Heart left ventricle (tissue), 16 donors: Measurements from ENCODE around the gene AMBP. TPM values are rescaled to one million over a fixed set of nuclear protein-coding genes. Genes with fewer than 3 reads are reported as not detected.

Source experiments
- ATAC-seq, 4 donors: fragments of 200-7000 bp; cut with Tn5 transposase; one replicate each; pipeline ENCODE4 v1.9.1; 2020 to 2022; ENCODE audit warnings: moderate library complexity in 4 of 4, mild to moderate bottlenecking in 3 of 4, moderate number of reproducible peaks in 1 of 4
- DNase-seq, 5 donors: peaks; one replicate each; pipeline ENCODE4 v3.0.0-alpha.2; 2020
- H3K27ac ChIP-seq, 12 donors: fragments of 200-600 bp; sonication (generic) in 4 of 12; one replicate each; pipeline versions ENCODE4 v1.5.0 to v1.8.0; 2016 to 2022; ENCODE audit warnings: mild to moderate bottlenecking in 2 of 12
- H3K27me3 ChIP-seq, 9 donors: fragments of 200-600 bp; sonication (generic) in 2 of 9; one replicate each; pipeline versions ENCODE4 v1.5.1 to v1.8.0; 2016 to 2022; ENCODE audit warnings: mild to moderate bottlenecking in 3 of 9
- H3K36me3 ChIP-seq, 9 donors: fragments of 200-600 bp; sonication (generic) in 2 of 9; one replicate each; pipeline versions ENCODE4 v1.5.0 to v1.8.0; 2018 to 2022; ENCODE audit warnings: mild to moderate bottlenecking in 2 of 9
- H3K4me1 ChIP-seq, 12 donors: fragments of 200-600 bp; sonication (generic) in 4 of 12; one replicate each; pipeline versions ENCODE4 v1.5.0 to v1.8.0; 2016 to 2022; ENCODE audit warnings: mild to moderate bottlenecking in 3 of 12
- H3K4me3 ChIP-seq, 12 donors: fragments of 200-600 bp; sonication (generic) in 4 of 12; one replicate each; pipeline versions ENCODE4 v1.5.0 to v1.8.0; 2017 to 2022; ENCODE audit warnings: mild to moderate bottlenecking in 9 of 12, moderate library complexity in 4 of 12
- H3K9me3 ChIP-seq, 12 donors: fragments of 200-600 bp; sonication (generic) in 4 of 12; one replicate each; pipeline versions ENCODE4 v1.5.0 to v1.8.0; 2016 to 2022; ENCODE audit warnings: mild to moderate bottlenecking in 1 of 12
- POLR2A ChIP-seq, 2 donors: fragments of 450-650 bp; IDR thresholded peaks; one replicate each; pipeline ENCODE4 v1.6.1; 2017; ENCODE audit warnings: antibody characterized with exemption in 2 of 2, mild to moderate bottlenecking in 2 of 2, moderate library complexity in 2 of 2
- WGBS, 4 donors: extraction: QIAGEN DNeasy Blood & Tissue Kit in 2 of 4; methylation state at CpG; one replicate each; pipeline versions ENCODE4 v1.1.5 to v1.1.7; 2013 to 2018; 5-methylcytosine and 5-hydroxymethylcytosine counted together
- intact Hi-C, 10 donors: fragments of 100-400 bp; cut with DNase I; formaldehyde crosslinking; loops; one replicate each; pipeline versions ENCODE4 v1.11.1 to v1.14.2; 2022
- polyA plus RNA-seq, 2 donors: library from polyadenylated mRNA; stranded (reverse); fragments of 200-250 nt; gene quantifications; one replicate each; pipeline ENCODE4 v1.2.3, GENCODE V29; 2013
- total RNA-seq, 9 donors: library from RNA; depleted of rRNA in 2 of 9; stranded (reverse); fragments of >200 nt in 2 of 9; fragmentation: NEBNext Ultra II Directional in 3 of 9; extraction: Animal tissue kit (Norgen Biotek cat#: 25700) in 3 of 9; gene quantifications; one replicate each; pipeline versions ENCODE4 v1.1.0 to v1.2.4, GENCODE V29; 2016 to 2023
- TF ChIP-seq, protein P1 (sequence below), 12 donors: fragments of 200-600 bp; sonication (generic) in 4 of 12; IDR thresholded peaks; one replicate each; pipeline versions ENCODE4 v1.5.0 to v1.8.0; 2018 to 2022; ENCODE audit warnings: antibody characterized with exemption in 12 of 12, mild to moderate bottlenecking in 5 of 12
- donor health status: ischemic (EF 13 %, LVEDD 7.1; RV severe dilation, severe dysfunction).
- donor health status: healthy with polysubstance abuse.
- donor health status: DM: no; HTN: yes; CAD: no.
- donor health status: DM: no; HTN: no; CAD: no.
- donor health status: ischemic (EF 25% LVEDD 6.9; RV normal size, moderate dysfunction).
- donor health status: ischemic (EF 25% LVEDD 5.7; RV mildly dilated, moderate dysfunction).
- donor health status: healthy.
- donor health status: DM: yes; HTN: yes; CAD: no.
- donor health status: ischemic (EF 35%, LVEDD 5.7; RV mildly dilated, moderate dysfunction).
- donor health status: nonischemic (EF 11% LVEDD 7.7; RV severe dilation, severe dysfunction).
- donor health status: DM: yes; HTN: yes; CAD: no.
- donor health status: PGD.
- donor health status: ischemic (EF 29% LVEDD 5.4; RV normal size, mild dysfunction).
- donor health status: nonischemic (EF 23%, LVEDD 6.1; RV moderate dilation, normal function).

The AMBP gene
- total and polyA plus RNA-seq, 11 donors, result 0.08 to 0.32 (median 0.20) TPM; not detected in 8

DNA sequence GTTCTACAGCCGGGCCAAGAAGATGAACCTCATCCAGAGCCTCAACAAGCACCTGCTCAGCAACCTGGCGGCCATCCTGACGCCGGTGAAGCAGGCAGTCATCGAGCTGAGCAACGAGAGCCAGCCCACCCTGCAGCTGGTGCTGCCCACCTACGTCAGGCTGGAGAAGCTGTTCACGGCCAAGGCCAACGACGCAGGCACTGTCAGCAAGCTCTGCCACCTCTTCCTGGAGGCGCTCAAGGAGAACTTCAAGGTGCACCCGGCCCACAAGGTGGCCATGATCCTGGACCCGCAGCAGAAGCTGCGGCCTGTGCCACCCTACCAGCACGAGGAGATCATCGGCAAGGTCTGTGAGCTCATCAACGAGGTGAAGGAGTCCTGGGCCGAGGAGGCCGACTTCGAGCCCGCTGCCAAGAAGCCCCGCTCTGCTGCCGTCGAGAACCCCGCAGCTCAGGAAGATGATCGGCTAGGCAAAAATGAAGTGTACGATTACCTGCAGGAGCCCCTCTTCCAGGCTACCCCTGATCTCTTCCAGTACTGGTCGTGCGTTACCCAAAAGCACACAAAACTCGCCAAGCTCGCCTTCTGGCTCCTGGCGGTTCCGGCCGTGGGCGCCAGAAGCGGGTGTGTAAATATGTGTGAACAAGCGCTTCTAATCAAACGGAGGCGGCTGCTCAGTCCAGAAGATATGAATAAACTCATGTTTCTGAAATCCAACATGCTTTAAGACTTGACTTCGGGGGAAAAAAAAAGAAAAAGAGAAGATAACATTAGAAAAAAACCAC, 28.5 kb downstream of the AMBP start:
- H3K9me3 ChIP-seq, result peaks cover 0 to 7% (median 0%) of the 10 kb centered on the region in 12 donors
- ATAC-seq (no peak), DNase-seq (no peak)
- TF ChIP-seq, protein P1, sequence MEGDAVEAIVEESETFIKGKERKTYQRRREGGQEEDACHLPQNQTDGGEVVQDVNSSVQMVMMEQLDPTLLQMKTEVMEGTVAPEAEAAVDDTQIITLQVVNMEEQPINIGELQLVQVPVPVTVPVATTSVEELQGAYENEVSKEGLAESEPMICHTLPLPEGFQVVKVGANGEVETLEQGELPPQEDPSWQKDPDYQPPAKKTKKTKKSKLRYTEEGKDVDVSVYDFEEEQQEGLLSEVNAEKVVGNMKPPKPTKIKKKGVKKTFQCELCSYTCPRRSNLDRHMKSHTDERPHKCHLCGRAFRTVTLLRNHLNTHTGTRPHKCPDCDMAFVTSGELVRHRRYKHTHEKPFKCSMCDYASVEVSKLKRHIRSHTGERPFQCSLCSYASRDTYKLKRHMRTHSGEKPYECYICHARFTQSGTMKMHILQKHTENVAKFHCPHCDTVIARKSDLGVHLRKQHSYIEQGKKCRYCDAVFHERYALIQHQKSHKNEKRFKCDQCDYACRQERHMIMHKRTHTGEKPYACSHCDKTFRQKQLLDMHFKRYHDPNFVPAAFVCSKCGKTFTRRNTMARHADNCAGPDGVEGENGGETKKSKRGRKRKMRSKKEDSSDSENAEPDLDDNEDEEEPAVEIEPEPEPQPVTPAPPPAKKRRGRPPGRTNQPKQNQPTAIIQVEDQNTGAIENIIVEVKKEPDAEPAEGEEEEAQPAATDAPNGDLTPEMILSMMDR (IDR thresholded peaks at IDR 0.05), result no peak
- TF ChIP-seq POLR2A (IDR thresholded peaks at IDR 0.05), result no peak
- H3K27ac ChIP-seq, result no peak overlapping the region
- H3K4me3 ChIP-seq, result no peak overlapping the region
- peaks cover 0 to 38% (median 20%) of the 10 kb centered on the region in 9 donors for H3K36me3 ChIP-seq
- intact Hi-C loops, result no loop called here
- H3K4me1 ChIP-seq, result no peaks in the 10 kb centered on the region
- 96 to 98% (median 97%) methylated on average over 35 to 40 of the region's 40 CpGs for WGBS, 4 donors
- no peaks in the 10 kb centered on the region for H3K27me3 ChIP-seq

DNA sequence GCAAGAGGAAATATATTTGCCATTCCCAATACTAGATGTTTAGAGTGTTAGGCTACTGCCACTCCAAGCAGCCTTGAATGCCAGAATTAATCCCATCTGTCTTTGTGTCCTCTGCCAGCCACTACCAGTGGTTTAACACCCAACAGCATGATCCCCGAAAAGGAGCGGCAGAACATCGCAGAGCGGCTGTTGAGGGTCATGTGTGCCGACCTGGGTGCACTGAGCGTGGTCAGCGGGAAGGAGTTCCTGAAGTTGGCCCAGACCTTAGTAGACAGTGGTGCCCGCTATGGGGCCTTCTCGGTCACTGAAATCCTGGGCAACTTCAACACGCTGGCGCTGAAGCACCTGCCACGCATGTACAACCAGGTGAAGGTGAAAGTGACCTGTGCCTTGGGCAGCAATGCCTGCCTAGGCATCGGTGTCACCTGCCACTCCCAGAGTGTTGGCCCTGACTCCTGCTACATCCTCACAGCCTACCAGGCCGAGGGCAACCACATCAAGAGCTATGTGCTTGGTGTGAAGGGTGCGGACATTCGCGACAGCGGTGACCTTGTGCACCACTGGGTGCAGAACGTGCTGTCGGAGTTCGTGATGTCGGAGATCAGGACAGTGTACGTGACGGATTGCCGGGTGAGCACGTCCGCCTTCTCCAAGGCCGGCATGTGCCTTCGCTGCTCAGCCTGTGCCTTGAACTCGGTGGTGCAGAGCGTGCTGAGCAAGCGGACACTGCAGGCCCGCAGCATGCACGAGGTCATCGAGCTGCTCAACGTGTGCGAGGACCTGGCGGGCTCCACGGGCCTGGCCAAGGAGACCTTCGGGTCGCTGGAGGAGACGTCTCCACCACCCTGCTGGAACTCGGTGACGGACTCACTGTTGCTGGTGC, 29.3 kb downstream of the AMBP start:
- peaks cover 0 to 15% (median 0%) of the 10 kb centered on the region in 12 donors for H3K9me3 ChIP-seq
- ATAC-seq, result peak in 1 of 4 donors; percentile 17
- intact Hi-C loops, result no loop called here

DNA sequence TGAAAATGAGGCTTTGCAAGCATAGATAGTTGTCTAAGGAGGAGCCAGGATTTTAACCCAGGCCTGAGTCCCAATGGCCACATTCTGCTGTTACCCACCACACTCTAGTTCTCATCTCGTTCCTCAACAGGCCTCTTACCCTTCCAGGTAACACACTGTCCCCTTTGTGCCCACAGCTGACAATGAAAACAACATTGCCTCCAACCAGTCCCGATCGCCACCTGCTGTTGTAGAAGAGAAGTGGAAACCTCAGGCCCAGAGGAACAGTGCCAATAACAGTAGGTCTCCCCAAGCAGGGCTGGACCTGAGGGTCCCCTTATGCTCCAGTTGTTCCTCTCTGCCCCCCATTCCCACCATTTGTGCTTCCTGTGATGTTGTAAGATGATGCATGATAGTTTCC, 30.4 kb downstream of the AMBP start:
- no peak for ATAC-seq
- Histone ChIP-seq H3K36me3 (peaks cover 0 to 41% (median 20%) of the 10 kb centered on the region in 9 donors), H3K4me3 (no peak overlapping the region), H3K27ac (no peak overlapping the region), H3K9me3 (peaks cover 0 to 24% (median 1%) of the 10 kb centered on the region in 12 donors), H3K4me1 (no peaks in the 10 kb centered on the region), H3K27me3 (no peaks in the 10 kb centered on the region)
- no peak for TF ChIP-seq POLR2A (IDR thresholded peaks at IDR 0.05)
- TF ChIP-seq, protein P1 (IDR thresholded peaks at IDR 0.05), result peak in 1 of 12 donors; percentile 26
- no peak for DNase-seq
- WGBS, 4 donors, result 87 to 96% (median 92%) methylated on average over 3 of the region's 3 CpGs
- intact Hi-C loops, result no loop called here

More for the DNA sequence above, 29.3 kb downstream of the AMBP start:
- peaks cover 0 to 38% (median 20%) of the 10 kb centered on the region in 9 donors for H3K36me3 ChIP-seq
- DNase-seq, result no peak
- WGBS, 4 donors, result 96 to 97% (median 97%) methylated on average over 41 to 44 of the region's 44 CpGs
- H3K4me1 ChIP-seq, result no peaks in the 10 kb centered on the region
- H3K4me3 ChIP-seq, result no peak overlapping the region
- no peak for TF ChIP-seq POLR2A (IDR thresholded peaks at IDR 0.05)
- TF ChIP-seq, protein P1 (IDR thresholded peaks at IDR 0.05), result no peak
- H3K27me3 ChIP-seq, result no peaks in the 10 kb centered on the region
- H3K27ac ChIP-seq, result no peak overlapping the region

DNA sequence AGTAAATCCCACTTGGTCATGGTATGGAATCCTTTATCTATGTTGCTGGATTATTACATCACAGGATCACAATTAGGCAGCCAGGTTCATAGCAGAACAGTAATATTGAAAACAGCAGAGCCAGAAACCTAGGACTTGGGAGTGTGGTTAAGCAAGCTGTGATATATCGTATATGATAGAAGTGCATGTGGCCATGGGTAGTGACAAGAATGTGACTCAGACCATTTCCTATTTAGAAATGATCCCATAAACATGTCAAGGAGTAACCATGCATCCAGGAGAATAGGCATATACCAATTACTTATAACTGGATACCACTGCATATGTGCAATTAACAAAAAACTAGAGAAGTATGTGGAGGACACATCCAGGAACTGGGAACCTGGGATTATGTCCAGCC, 31.2 kb downstream of the AMBP start:
- no peaks in the 10 kb centered on the region for H3K4me1 ChIP-seq
- H3K9me3 ChIP-seq, result peaks cover 0 to 28% (median 1%) of the 10 kb centered on the region in 12 donors
- no peak overlapping the region for H3K27ac ChIP-seq
- intact Hi-C loops, result no loop called here
- ATAC-seq (no peak), DNase-seq (no peak)
- no peaks in the 10 kb centered on the region for H3K27me3 ChIP-seq
- TF ChIP-seq, protein P1 (IDR thresholded peaks at IDR 0.05), result no peak
- TF ChIP-seq POLR2A (IDR thresholded peaks at IDR 0.05), result no peak
- peaks cover 0 to 41% (median 20%) of the 10 kb centered on the region in 9 donors for H3K36me3 ChIP-seq
- H3K4me3 ChIP-seq, result no peak overlapping the region
- 91 to 100% (median 98%) methylated on average over 1 of the region's 1 CpG for WGBS, 4 donors
